HG02623 (cell line): ENCODE results near the gene RUFY2.
"Not testable (repeated sequence)": the region's sequence is repeated elsewhere in the genome, so short reads cannot be mapped to it uniquely, and the experiment has no call there.

Experiments
- ATAC-seq: cut with Tn5 transposase; IDR thresholded peaks from one replicate; pipeline ENCODE4 v1.9.1; 2021; ENCODE audit warnings: moderate library complexity; ENCODE audit not compliant: unreplicated experiment

The RUFY2 gene

DNA sequence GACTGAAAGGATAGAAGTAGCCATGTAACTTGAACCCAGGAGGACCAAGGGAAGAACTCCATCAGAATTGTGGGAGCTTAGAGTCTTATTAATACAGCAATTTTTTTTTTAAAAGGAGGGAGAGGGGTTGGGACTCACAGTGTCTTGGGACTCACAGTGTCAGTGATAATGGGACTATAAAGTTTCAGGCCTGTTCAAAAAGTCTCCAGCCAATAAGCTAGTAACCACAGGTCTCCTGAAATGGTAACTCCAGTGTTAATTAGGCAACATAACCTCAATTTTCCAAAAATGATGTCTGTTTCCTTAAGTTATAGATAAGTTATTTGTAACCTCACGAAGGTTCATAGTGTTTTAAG is 77.6 kb downstream of the RUFY2 start:
- ATAC-seq, result no peak

DNA sequence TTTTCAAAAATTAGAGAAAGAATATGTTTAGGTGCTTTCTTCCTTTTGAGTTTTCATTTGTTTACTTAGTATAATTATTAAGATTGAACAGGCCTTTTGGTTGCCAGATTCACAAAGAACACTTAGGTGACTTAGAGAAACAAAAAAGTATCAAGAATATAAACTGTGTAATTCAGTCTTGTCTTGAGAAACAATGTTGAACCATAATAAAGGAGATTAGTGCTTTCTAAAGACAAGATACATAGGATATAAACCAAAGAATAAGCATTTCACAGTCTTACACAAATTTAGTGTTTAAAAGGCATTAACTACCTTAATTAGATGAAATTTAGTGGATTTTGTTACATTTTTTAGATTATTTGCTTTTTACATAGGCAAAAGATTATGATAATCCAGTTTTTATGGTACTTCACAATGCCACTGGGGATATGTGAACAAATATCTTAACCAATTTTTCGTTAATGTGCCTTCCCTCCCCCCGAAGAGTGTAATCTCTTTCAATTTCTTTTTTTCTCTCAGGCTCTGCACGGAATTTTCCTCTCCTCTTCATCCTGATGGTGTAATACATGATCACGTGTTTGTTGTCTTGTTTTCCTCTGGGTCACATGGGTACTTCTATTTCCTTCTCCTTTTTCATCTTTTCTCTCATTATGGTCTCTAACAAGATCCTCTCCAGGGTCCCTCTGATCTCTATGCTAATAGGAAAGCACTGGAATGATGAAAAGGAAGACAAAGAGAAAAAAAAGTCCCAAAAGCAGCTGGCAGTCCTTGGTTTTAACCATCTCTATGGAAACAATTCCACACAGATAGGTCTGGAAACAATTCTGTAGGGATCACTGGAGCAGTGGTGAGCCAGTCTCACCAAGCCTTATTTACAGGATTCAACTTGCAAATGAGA is 78.9 kb downstream of the RUFY2 start:
- ATAC-seq, result no peak

DNA sequence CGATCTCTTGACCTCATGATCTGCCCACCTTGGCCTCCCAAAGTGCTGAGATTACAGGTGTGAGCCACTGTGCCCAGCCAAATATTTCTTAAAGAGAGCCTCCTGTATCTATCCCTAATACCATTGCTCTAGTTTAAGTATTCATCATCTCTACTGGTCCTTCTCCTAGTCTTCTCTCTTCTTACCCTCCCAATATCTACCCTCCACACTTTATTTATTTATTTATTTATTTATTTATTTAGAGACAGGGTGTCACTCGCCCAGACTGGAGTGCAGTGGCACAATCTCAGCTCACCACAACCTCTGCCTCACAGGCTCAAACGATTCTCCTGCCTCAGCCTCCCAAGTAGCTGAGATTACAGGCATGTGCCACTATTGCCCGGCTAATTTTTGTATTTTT is 82.7 kb downstream of the RUFY2 start:
- not testable (repeated sequence) for ATAC-seq

DNA sequence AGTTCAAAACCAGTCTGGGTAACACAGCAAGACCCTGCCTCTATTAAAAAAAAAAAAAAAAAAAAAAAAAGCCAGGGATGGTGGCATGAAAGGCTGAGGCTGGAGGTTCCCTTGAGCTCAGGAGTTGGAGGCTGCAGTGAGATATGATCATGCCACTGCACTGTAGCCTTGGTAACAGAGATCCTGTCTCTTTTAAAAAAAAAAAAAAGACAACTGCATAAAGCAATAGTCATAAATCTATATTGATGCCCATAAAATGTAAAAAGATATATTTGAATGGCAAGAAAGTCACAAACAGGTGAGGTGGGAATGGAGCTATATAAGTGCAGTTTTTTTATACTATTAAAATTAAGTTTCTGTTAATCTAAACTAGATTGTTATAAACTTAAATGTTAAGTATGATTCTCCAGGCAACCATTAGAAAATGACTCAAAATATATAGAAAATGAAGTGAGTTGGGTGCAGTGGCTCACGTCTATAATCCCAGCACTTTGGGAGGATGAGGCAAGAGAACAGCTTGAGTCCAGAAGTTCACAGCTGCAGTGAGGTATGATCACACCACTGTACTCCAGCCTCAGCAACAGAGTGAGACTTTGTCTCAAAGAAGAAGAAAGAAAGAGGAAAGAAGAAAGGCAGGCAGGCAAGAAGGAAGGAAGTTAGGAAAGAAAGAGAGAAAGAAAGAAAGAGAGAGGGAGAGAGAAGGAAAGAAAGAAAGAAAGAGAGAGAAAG is 88.6 kb downstream of the RUFY2 start:
- ATAC-seq, result no peak

DNA sequence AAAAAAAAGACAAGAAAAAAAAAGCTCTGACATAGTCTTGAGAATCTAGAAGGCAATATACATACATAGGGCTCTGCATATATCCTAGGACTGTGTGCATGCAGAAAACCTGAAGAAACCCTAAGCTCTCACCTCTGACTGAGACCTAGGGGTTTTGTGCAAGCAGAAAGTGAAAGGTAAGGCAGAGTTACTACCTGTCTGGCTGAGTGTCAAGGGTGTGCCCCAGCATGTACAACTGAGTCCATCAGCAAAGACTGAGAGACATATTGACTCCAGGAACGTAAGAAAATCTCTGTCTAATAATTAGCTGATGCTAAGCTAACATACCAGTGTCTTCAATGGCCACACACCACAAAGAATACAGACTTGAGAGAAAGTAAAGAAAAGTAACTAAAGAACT is 91.5 kb downstream of the RUFY2 start:
- ATAC-seq, result no peak

DNA sequence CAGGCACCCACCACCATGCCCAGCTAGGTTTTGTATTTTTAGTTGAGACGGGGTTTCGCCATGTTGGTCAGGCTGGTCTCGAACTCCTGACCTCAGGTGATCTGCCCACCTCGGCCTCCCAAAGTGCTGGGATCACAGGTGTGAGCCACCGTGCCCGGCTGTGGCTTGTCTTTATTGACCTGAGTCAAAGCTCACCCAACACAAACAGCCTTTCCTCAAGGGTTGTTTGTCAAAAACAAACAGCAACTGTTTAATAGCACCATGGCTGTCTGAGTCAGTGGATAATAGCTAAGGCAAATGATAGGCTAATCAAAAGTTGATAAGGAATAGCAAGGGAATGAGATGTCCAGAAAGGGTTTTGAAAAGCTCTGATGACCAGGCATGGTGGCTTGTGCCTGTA is 92.1 kb downstream of the RUFY2 start:
- ATAC-seq, result not testable (repeated sequence)

DNA sequence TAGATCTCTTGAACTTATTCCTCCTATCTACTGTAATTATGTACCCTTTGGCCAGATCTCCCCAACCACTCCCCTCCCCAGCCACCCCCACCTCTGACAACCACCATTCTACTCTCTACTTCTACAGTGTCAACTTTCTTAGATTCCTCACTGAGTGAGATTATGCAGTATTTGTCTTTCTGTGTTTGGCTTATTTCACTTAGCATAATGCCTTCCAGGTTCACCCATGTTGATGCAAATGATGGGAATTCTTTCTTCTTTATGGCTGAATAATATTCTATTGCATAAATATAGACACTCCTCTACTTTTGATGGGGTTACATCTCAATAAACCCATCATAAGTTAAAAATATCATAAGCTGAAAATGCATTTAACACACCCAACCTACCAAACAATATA is 96.5 kb downstream of the RUFY2 start:
- no peak for ATAC-seq

DNA sequence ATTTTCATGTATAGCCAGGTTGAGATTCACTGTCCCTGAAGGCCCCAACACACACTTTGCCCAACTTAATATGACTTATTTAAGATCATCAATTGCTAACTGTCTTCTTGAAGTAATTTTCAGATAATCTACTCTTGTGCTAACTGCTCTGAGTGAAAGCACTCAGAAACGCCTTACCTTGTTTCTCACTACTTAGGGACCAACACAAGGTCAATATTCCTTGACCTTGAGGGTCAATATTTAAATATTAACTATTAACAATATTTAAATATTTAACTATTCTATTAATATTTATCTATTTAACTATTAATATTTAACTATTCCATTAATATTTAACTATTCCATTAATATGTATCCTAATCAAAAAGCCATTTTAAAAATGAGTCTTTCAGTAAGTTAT is 101.2 kb downstream of the RUFY2 start:
- ATAC-seq, result no peak

DNA sequence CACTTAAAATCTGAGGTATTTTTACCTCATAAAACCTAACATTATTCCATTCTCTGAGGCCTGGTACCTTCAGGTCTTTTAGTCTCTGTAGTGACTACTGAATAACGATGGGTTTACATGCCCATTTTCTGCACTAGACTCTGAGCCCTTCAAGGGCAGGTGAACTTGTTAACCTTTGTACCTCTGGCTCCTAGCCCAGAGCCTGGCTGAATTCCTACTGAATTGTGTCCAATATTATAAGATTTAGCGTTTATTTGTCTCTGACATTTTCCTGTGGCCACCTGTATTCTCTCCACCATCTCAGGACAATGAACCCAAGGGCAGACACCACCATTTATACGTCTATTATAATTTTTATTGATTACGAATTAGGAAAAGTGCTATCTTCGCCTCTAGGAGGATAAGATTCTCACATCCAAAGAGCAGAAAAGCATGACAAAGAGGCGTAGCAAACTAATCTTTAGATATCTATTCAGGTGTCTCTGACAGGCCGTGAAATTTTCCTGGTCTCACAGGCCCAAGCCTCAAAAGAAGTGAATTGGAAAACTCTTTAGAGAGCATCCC is 103.1 kb downstream of the RUFY2 start:
- no peak for ATAC-seq

DNA sequence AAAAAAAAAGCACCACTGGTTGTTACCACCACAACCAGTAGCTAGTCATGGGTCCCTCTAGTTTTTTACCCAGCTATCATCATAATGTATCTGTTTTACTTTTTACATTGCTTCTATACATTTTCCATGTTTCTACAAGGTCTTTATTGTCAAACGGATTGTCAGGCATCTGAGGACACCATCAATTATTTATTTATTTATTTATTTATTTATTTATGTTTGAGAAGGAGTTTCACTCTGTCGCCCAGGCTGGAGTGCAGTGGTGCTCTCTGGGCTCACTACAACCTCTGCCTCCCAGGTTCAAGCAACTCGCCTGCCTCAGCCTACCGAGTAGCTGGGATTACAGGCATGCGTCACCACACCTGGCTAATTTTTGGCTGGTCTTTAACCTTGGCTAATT is 104.2 kb downstream of the RUFY2 start:
- ATAC-seq, result no peak

DNA sequence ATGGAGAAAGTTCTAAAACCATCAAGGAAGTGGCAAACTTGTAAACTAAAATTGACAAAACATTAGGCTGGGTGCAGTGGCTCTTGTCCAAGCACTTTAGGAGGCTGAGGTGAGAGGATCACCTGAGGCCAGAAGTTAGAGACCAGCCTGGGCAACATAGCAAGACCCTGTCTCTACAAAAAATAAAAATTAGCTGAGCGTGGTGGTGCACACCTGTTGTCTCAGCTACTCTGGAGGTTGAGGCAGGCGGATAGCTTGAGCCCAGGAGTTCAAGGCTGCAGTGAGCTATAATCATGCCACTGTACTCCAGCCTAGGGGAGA is 104.6 kb downstream of the RUFY2 start:
- no peak for ATAC-seq

DNA sequence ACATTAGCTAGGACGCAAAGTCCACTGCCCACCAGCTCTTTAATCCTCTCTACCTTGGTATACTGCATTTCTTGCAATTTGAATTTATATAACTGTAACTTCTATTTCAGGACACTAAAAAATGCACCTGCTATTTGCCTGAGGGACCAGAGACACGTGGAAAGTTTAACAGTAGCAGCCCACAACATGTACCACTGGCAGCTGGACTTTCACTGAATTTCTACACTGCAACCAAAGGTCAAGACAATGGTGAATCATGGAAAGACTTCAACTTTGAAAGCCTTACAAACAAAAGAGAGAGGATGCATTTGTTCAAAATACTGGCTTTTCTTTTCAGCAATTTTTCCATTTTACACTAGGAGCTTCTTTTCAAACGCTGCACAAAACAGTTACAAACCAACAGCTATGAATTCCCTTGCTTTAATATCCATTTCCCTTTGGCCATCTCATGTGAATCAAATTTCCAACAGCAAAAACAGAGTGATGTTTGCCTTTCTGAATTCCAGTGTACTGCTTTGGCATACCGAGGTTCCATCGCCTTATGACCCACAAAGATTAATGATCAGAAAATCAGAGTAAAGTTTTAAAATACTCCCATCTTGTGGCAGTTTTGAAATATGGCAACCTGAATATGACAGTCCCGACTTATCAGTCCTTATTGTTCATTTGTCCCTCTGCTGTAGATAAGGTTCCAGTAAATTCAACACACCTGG is 105.1 kb downstream of the RUFY2 start:
- ATAC-seq, result no peak

DNA sequence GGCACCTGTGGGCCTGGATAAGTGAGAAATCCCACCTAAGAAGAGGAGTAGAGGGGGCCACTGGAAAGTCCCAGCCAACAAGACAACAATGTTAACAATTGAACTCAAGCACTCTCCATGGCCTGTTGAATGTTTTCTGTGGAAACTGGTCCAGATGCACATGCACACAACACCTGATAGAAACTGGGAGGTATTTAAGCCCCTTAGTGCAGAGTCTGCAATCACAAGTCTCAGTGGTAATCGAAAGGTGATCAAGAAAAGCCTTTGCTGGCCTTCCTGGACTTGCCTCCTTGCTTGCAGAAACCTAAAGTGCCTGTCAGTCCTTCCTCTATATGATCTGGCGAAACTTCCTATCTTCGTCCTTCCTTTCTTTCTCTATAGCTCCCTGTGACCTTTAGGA is 105.8 kb downstream of the RUFY2 start:
- ATAC-seq, result no peak

DNA sequence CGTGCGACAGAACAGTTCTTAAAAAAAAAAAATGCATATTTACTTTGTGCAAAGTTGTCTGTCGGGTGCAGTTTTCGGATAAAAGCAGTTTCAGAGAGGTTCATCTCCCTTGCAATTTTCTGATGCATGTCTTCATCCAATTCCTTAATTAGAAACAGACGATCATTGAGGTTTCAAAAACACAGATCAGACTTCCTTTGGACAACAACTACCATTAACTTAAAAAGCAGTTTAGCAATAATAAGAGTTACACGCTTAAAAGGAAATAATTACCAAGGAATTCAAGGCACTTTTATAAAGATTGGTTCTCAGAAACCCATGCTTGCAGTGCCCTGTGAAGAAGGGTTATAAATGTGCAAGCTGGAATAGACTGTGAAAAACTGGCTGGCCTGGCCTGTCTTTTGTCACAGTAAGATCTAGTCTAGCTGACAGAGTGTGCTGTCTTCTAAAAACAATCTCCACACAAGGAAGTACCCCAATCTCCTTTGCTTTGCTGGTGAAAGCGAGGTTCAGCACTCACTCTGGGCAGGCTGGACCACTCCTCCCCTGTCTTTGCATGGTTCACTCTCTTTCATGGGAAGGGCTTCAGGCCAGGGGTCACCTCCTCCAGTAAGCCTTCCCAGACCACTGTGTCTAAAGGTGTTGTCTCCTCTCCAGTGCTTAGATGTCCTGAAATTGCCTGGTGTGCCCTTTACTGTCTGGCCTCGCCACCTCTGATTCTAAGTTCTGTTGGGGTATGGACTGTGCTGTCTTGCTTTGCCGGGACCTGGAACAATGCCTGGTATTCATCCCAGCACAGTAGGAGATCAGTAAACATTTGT is 110.0 kb downstream of the RUFY2 start:
- ATAC-seq, result no peak
